Neural crest cell (in vitro differentiated cells): Measurements from ENCODE around the gene CLPTM1L. TPM values are rescaled to one million over a fixed set of nuclear protein-coding genes. Genes with fewer than 3 reads are reported as not detected.

Experiments
- DNase-seq: peaks from one replicate; pipeline ENCODE4 v3.0.0; 2021; ENCODE audit warnings: low read depth, mixed read lengths, low spot score
- H3K27ac Mint-ChIP-seq: one replicate; pipeline ENCODE4 v1.8.0; 2021; ENCODE audit warnings: mild to moderate bottlenecking, mixed read lengths; ENCODE audit not compliant: unreplicated experiment
- H3K27me3 Mint-ChIP-seq: 2 replicates; pipeline ENCODE4 v1.8.0; 2021; ENCODE audit warnings: low read depth, mild to moderate bottlenecking, mixed read lengths
- H3K36me3 Mint-ChIP-seq: 2 replicates; pipeline ENCODE4 v1.8.0; 2021; ENCODE audit warnings: low read depth, mild to moderate bottlenecking, mixed read lengths
- H3K4me1 Mint-ChIP-seq: 2 replicates; pipeline ENCODE4 v1.8.0; 2021; ENCODE audit warnings: mixed read lengths
- H3K4me3 Mint-ChIP-seq: one replicate; pipeline ENCODE4 v1.8.0; 2021; ENCODE audit warnings: mild to moderate bottlenecking, mixed read lengths
- H3K9me3 Mint-ChIP-seq: 2 replicates; pipeline ENCODE4 v1.8.0; 2021; ENCODE audit warnings: mixed read lengths
- total RNA-seq: library from RNA; stranded (reverse); gene quantifications from 2 replicates; pipeline ENCODE4 v1.2.1, GENCODE V29; 2021
- TF ChIP-seq, protein P1 (sequence below): fragments of 200-600 bp; sonication (generic); conservative IDR thresholded peaks from 2 replicates; pipeline ENCODE4 v1.5.0; 2021; ENCODE audit warnings: antibody characterized with exemption, mild to moderate bottlenecking

Gene CLPTM1L
- total RNA-seq, 1 donor from 2014 or later = 103 TPM

- no peaks in the 10 kb centered on the region for H3K9me3 Mint-ChIP-seq
- H3K27ac Mint-ChIP-seq = no peak overlapping the region
- H3K4me3 Mint-ChIP-seq = no peak overlapping the region
- DNase-seq = no peak
- no peaks in the 10 kb centered on the region for H3K27me3 Mint-ChIP-seq
- TF ChIP-seq, protein P1, sequence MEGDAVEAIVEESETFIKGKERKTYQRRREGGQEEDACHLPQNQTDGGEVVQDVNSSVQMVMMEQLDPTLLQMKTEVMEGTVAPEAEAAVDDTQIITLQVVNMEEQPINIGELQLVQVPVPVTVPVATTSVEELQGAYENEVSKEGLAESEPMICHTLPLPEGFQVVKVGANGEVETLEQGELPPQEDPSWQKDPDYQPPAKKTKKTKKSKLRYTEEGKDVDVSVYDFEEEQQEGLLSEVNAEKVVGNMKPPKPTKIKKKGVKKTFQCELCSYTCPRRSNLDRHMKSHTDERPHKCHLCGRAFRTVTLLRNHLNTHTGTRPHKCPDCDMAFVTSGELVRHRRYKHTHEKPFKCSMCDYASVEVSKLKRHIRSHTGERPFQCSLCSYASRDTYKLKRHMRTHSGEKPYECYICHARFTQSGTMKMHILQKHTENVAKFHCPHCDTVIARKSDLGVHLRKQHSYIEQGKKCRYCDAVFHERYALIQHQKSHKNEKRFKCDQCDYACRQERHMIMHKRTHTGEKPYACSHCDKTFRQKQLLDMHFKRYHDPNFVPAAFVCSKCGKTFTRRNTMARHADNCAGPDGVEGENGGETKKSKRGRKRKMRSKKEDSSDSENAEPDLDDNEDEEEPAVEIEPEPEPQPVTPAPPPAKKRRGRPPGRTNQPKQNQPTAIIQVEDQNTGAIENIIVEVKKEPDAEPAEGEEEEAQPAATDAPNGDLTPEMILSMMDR = no peak
- H3K4me1 Mint-ChIP-seq = no peaks in the 10 kb centered on the region
- H3K36me3 Mint-ChIP-seq = peaks cover 2% of the 10 kb centered on the region
Measured at GRCh38 chr5:1319436-1320256, 25.3 kb downstream of the CLPTM1L start.

GRCh38 chr5:1318659-1319251 is 26.1 kb downstream of the CLPTM1L start:
- Mint-ChIP-seq H3K27me3 (no peaks in the 10 kb centered on the region), H3K4me1 (no peaks in the 10 kb centered on the region), H3K9me3 (no peaks in the 10 kb centered on the region), H3K4me3 (no peak overlapping the region), H3K27ac (no peak overlapping the region), H3K36me3 (peaks cover 2% of the 10 kb centered on the region)
- no peak for DNase-seq
- TF ChIP-seq, protein P1 = no peak

- TF ChIP-seq, protein P1 = no peak
- no peak for DNase-seq
- Mint-ChIP-seq H3K4me3 (no peak overlapping the region), H3K27ac (no peak overlapping the region), H3K4me1 (no peaks in the 10 kb centered on the region), H3K36me3 (peaks cover 2% of the 10 kb centered on the region), H3K9me3 (no peaks in the 10 kb centered on the region), H3K27me3 (no peaks in the 10 kb centered on the region)
Measured at GRCh38 chr5:1317921-1318565, 26.9 kb downstream of the CLPTM1L start.

DNA sequence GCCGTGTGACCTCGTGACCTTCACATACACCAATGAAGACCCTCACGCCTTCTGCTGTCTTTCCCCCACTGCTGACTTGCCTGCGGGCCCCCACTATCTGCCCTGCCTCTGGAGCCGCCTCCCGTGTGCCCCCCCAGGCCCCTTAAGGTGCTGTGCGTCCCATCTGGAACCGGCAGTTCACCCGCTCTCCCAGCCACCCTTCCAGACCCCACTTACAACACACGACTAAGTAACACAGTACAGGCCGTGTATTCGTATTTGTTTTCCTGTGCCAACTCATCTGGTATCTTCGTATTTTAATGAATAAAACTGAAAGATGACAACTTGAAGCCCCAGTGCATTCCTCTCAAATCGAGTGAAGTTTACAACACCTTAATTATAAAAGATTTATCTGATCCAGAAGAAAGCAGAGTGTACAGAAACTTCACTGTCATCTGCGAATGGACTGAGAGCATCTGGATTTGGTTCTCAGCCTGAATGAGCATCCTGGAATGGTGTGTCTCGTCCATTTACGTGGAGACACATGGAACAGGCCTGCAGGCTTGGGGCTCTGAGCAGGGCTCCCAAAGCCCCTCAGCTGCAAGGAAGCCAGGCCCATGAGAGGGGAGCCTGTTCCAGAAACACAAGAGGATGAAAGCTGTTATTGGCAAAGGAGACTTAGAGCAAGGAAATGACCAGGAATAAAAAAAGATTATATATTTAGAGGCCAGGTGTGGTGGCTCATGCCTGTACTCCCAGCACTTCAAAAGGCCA is 28.1 kb downstream of the CLPTM1L start:
- no peaks in the 10 kb centered on the region for H3K9me3 Mint-ChIP-seq
- no peak for DNase-seq
- no peaks in the 10 kb centered on the region for H3K27me3 Mint-ChIP-seq
- no peaks in the 10 kb centered on the region for H3K4me1 Mint-ChIP-seq
- H3K27ac Mint-ChIP-seq = no peak overlapping the region
- H3K4me3 Mint-ChIP-seq = no peak overlapping the region
- peaks cover 2% of the 10 kb centered on the region for H3K36me3 Mint-ChIP-seq
- TF ChIP-seq, protein P1 = no peak
